Measurements from ENCODE around the gene VAV3. TPM values are rescaled to one million over a fixed set of nuclear protein-coding genes. Genes with fewer than 3 reads are reported as not detected.
A peak's percentile ranks its signal among the peaks of the same experiment; 100 is the strongest.

Gene VAV3
- polyA plus RNA-seq, 1 donor (not counting 4 experiments of a cell fraction or from before 2014, with no cell fraction given) = 19.6 TPM

DNA sequence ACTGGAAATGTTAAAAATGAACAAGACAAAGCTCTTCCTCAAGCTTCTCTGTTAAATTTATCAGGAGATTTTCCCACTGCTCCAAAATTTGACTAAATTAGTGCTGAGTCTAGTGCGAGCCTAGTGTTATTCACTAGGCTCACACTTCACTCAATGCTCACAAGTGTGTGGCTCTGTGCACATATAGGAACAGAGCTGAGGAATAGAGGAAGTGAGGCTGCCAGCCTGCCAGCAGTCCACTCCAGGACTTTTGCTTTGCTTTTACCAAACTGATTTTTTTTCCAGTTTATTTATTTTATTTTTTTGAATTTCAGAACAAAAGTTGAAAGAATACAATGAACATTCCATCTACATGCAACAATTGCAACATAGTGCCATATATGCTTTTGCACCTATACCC lies 87.2 kb downstream of the VAV3 start:
- H2AFZ ChIP-seq (ENCODE audit: control insufficient read depth, low read length) = no peak overlapping the region
- dilution Hi-C loops (cut with MboI; ENCODE audit: extremely low pct_ligation_motif_present, low sequenced_read_pairs) = no loop called here
- H3K27me3 ChIP-seq (ENCODE audit: control insufficient read depth, extremely low read depth, insufficient read depth, low read length) = no peaks in the 10 kb centered on the region
- H3K9me1 ChIP-seq (ENCODE audit: control insufficient read depth, extremely low read depth, insufficient read depth, low read length) = no peaks in the 10 kb centered on the region
- no peaks in the 10 kb centered on the region for H4K20me1 ChIP-seq (ENCODE audit: control insufficient read depth, extremely low read depth, insufficient read depth, low read length)
- no peaks in the 10 kb centered on the region for H3K79me2 ChIP-seq (ENCODE audit: control insufficient read depth, insufficient read depth, low read length)
- DNase-seq (ENCODE audit: low read depth, low spot score) = no peak
- H3K9me3 ChIP-seq (ENCODE audit: control insufficient read depth, low read depth, low read length) = no peaks in the 10 kb centered on the region
- TF ChIP-seq CTCF (optimal IDR thresholded peaks at IDR 0.05 in 1 of 3, IDR thresholded peaks at IDR 0.05 in 1 of 3, conservative IDR thresholded peaks at IDR 0.05 in 1 of 3; ENCODE audit: extremely low read depth in 1 of 3, insufficient read depth in 2 of 3, low read length in 3 of 3) = no peak
- TF ChIP-seq EZH2 (IDR thresholded peaks at IDR 0.05; ENCODE audit: low read length) = no peak
- no peak overlapping the region for H3K4me2 ChIP-seq (ENCODE audit: control insufficient read depth, extremely low read depth, insufficient read depth, low read depth, low read length)
- H3K4me3 ChIP-seq (ENCODE audit: control insufficient read depth in 2 of 3, extremely low read depth in 1 of 3, insufficient read depth in 2 of 3, low read depth in 1 of 3, low read length in 3 of 3) = no peak overlapping the region
- no peak for FAIRE-seq
- H3K36me3 ChIP-seq (ENCODE audit: control insufficient read depth in 2 of 2, extremely low read depth in 1 of 2, insufficient read depth in 2 of 2, low read length in 2 of 2) = no peaks in the 10 kb centered on the region
- H3K27ac ChIP-seq (ENCODE audit: control insufficient read depth, insufficient read depth, low read length) = no peak overlapping the region
- no peak overlapping the region for H3K9ac ChIP-seq (ENCODE audit: control insufficient read depth, extremely low read depth, insufficient read depth, low read length)
- H3K4me1 ChIP-seq (ENCODE audit: control insufficient read depth, extremely low read depth, insufficient read depth, low read length) = peaks cover 4% of the 10 kb centered on the region

- no peak overlapping the region for H3K27ac ChIP-seq (ENCODE audit: control insufficient read depth, insufficient read depth, low read length)
- dilution Hi-C loops (cut with MboI; ENCODE audit: extremely low pct_ligation_motif_present, low sequenced_read_pairs) = no loop called here
- no peak for DNase-seq (ENCODE audit: low read depth, low spot score)
Observed at GRCh38 chr1:107877092-107877491, 87.9 kb downstream of the VAV3 start.

More at GRCh38 chr1:107877092-107877491, 87.9 kb downstream of the VAV3 start:
- Histone ChIP-seq H4K20me1 (ENCODE audit: control insufficient read depth, extremely low read depth, insufficient read depth, low read length) (no peaks in the 10 kb centered on the region), H2AFZ (ENCODE audit: control insufficient read depth, low read length) (no peak overlapping the region), H3K27me3 (ENCODE audit: control insufficient read depth, extremely low read depth, insufficient read depth, low read length) (no peaks in the 10 kb centered on the region), H3K4me2 (ENCODE audit: control insufficient read depth, extremely low read depth, insufficient read depth, low read depth, low read length) (peak overlapping the region; percentile 25), H3K9me1 (ENCODE audit: control insufficient read depth, extremely low read depth, insufficient read depth, low read length) (no peaks in the 10 kb centered on the region), H3K79me2 (ENCODE audit: control insufficient read depth, insufficient read depth, low read length) (no peaks in the 10 kb centered on the region), H3K9me3 (ENCODE audit: control insufficient read depth, low read depth, low read length) (no peaks in the 10 kb centered on the region), H3K9ac (ENCODE audit: control insufficient read depth, extremely low read depth, insufficient read depth, low read length) (no peak overlapping the region), H3K4me3 (ENCODE audit: control insufficient read depth in 2 of 3, extremely low read depth in 1 of 3, insufficient read depth in 2 of 3, low read depth in 1 of 3, low read length in 3 of 3) (no peak overlapping the region), H3K36me3 (ENCODE audit: control insufficient read depth in 2 of 2, extremely low read depth in 1 of 2, insufficient read depth in 2 of 2, low read length in 2 of 2) (no peaks in the 10 kb centered on the region), H3K4me1 (ENCODE audit: control insufficient read depth, extremely low read depth, insufficient read depth, low read length) (peaks cover 4% of the 10 kb centered on the region)
- no peak for TF ChIP-seq EZH2 (IDR thresholded peaks at IDR 0.05; ENCODE audit: low read length)
- TF ChIP-seq CTCF (optimal IDR thresholded peaks at IDR 0.05 in 1 of 3, IDR thresholded peaks at IDR 0.05 in 1 of 3, conservative IDR thresholded peaks at IDR 0.05 in 1 of 3; ENCODE audit: extremely low read depth in 1 of 3, insufficient read depth in 2 of 3, low read length in 3 of 3) = no peak
- FAIRE-seq = no peak
